SKM-1 (cell line): Measurements from ENCODE around the gene TSPAN9.

Source experiments
- DNase-seq: peaks from one replicate; lab custom pipeline; 2025; ENCODE audit not compliant: unreplicated experiment; lab: John Stamatoyannopoulos, UW

Gene TSPAN9

DNA sequence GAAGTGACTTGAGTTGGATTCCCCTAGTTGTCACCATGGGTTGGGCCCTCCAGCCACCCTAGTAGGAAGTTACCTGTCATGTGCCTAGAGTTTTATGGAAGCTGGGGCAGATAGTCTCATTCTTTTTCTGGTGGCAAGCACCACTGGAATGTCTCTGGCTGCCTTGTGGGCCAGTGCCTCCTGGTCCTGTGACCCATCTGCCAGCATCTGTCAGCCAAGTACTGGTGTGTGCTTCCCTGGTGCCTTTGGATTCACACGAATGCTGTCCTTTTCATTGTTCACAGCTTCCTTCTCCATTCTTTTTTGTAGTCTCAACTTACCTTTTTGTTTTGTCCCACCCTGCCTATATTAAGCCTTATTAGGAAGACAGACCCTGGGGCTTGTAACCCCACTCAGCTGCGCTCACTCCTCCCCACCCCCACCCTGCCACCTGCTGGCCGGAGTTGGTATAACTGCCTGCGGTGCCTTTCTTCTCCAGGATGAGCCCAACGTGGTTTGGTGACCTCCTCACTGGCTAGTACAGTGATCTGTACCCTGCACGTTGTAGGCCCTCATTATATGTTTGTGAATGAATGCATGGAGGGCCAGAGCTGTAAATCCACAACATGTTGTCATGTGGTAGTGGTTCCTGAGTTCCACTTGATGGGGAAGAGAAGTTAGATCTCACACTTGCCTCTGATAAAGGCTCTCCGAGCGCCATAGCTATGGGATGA, 125.7 kb downstream of the TSPAN9 start:
- DNase-seq = no peak

DNA sequence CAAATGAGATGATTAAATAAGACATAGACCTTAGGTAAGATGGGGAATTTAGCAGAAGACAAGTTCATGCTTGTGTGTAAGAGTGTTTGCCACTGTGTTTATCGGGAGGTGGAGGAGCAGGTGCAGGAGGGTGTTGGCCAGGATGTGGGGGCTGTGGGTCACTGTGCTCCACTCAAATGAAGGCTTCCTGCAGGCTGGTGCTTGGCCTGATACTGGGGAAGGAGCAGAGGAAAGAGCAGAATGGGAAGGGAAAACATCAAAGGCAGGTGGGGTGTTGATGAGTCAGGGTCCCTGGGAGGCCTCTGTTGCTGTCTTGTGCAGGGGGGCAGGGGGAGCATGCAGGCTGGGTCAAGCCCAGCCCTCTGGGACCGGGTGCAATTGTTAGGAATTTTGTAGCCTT, 126.5 kb downstream of the TSPAN9 start:
- DNase-seq = no peak

GRCh38 chr12:3204143-3204542, 127.0 kb downstream of the TSPAN9 start:
- DNase-seq = no peak

- DNase-seq = no peak
Measured at GRCh38 chr12:3204730-3205531, 127.8 kb downstream of the TSPAN9 start.

GRCh38 chr12:3205742-3206519, 128.8 kb downstream of the TSPAN9 start:
- no peak for DNase-seq

GRCh38 chr12:3206536-3207072, 129.4 kb downstream of the TSPAN9 start:
- DNase-seq = no peak

- DNase-seq = no peak
Measured at GRCh38 chr12:3207175-3207574, 130.0 kb downstream of the TSPAN9 start.

GRCh38 chr12:3207858-3208257, 130.7 kb downstream of the TSPAN9 start:
- DNase-seq = no peak

DNA sequence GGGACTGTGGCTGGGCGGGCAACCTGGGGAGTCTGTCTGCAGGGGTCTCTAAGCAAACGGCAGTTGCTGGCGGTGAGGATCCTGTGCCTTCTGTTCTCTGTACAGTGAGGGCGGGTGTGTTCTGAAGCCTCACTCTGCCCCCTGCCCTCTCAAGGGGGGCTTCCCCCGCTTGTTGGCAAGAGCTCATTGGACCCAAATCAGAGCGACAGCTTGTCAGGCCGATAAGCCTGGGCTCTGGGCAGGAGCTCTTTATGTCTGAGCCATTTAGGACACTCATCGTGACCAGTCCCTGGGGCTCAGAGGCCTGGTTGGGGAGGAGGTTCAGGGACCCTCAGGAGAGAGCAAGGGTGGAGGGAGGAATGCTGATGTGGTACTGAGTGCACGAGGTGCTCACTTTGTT, 136.0 kb downstream of the TSPAN9 start:
- DNase-seq = no peak

DNA sequence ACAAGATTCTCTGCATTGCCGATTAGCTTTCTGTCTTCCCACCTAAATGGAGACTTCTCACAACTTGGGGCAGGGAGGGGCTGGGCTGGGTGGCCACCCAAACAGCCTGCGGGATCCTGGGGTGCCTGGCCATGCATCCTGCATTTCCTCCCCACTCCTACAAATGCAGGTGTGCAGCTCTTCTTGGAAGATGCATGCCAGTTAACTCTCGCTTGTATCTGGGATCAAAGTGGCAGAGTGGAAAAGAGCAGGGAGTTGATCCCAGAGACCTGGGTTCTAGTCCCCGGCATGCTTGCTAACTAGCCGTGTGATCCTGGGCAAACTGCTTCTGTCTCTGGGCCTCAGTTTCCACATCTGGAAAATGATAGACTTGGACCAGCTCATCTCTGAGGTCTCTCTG, 136.6 kb downstream of the TSPAN9 start:
- DNase-seq = no peak

DNA sequence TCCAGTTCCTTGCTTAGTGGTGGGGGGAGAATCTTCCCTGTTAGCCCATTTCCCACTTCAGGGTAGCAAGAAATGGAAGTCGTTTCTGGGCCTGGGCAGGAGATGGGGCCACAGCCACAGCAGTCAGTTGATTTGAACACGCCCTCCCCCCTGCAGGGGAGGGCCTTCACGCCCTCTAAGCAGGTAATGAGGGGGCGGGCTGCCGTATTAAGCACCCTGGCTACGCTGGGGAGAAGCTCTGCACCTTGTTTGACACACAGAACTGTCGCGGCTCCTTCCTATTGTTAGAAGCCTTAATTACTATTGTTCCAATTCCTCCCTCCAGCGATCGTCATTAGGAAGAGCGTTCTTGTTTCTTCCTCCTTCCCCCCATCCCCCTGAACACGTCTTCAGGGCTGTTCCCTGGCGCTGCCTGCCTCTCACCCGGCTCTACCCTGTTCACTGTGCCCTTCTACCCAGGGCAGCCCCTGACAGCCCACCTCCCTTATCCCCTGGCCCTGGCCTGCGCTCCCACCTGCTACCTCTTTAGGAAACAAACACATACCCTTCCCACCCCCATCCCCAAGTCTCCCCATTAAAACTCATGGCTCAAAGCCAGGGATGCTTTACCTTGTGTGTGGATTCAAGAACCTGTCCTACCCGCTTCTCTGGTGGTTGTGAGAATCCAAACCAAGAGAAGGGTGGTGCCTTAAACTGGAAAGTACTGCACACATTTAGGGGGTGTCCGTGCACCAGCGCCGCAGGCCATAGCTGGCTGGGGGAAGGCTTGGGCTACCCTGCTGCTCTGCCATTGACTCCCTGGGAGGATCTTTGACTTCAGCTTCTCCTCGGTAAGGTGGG, 137.6 kb downstream of the TSPAN9 start:
- DNase-seq = no peak

DNA sequence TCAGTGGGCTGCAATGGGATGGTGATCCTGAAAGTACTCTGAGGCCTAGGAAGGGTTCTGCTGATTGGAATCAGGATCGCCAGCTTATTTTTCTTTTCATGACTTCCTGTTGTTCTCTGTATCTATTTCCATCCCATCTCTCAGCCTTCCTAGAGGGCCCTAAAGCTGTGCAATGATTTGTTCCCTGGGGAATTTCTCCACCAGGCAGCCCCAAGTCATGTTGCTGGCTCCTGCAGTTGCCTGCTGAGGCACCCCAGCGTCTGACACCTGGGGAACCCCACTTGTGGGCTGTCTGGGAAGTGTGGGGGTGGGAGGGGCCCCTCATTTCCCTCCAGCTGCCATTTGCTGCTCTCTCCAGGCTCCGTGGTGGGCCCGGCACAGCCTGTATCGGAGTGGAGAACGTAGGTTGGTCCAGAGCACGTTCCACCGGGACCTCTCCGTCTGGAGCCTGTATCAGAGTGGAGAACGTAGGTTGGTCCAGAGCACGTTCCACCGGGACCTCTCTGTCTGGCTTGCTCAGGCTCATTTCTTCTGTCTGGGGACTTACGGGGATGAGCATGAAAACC, 138.3 kb downstream of the TSPAN9 start:
- DNase-seq = no peak

DNA sequence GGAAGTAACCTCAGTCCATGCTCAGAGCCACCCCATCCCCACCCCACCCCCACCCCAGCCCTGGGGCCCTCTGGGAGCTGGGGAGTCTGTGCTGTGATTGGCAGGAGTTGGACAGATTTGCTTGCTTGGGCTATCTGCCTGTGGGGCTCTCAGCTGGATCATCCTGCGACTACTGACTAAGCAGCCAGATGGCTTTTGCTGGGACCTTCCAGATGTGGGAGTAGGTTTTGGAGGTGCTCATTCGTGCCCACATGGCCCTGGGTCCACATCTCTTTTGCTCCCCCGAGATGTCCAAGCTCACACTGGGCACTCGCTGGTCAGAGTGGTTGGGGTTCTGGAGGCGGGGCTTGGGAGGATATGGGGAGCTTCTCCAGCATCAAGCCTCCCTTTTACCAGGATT, 138.9 kb downstream of the TSPAN9 start:
- DNase-seq = no peak

DNA sequence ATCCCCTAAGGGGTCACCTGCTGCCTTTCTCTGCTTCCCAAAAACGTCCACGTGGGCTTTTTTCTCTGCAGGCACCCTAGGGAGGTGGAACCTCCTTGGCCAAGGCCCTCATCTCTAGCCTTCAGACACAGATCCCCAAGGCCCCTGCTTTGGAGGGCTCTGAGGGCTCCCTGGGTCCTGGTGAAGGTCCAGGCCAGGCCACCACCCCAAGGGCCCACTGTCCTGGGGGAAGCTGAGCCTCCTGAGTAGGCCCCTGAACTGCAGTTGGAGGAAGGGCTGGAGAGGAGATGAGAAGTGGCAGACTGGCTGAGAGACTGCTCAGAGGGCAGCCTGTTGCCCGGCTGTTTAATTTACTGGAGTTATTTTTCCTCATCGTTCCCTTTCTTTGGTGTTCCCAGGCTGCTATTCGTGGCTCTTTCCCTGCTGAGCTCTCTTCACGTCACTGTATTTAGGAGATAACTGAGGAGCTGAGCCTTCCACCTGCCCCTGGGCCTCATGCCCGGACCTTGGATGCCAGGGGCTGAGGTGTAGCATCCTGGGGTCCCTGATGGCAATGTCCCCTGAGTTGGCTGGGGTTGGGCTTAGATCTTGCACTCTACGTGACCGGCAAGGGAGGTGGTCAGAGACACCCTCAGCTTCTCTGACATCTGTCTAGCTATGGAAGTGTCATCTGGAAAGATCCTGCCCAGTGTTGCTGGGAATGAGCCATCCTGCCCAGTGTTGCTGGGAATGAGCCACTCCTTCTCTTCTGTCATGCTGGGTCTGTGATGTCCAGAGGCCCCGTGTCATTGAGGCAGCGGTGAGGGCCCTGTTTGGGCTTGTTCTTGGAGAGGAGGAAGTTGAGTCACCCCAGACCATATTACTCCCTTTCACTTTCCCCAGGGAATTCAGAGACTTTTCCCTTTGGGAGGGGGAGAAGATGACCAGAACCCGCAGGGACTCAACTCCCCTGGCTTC, 139.8 kb downstream of the TSPAN9 start:
- no peak for DNase-seq

- DNase-seq = no peak
Measured at GRCh38 chr12:3217683-3218079, 140.5 kb downstream of the TSPAN9 start.

GRCh38 chr12:3218228-3219171, 141.3 kb downstream of the TSPAN9 start:
- DNase-seq = no peak

- no peak for DNase-seq
Measured at GRCh38 chr12:3219233-3219632, 142.1 kb downstream of the TSPAN9 start.
